Smooth muscle cell (in vitro differentiated cells): ENCODE measurements around the gene ZNF532. TPM values are rescaled to one million over a fixed set of nuclear protein-coding genes. Genes with fewer than 3 reads are reported as not detected.

Source experiments
- DNase-seq: peaks from one replicate; lab custom pipeline; 2025; ENCODE audit not compliant: unreplicated experiment; lab: John Stamatoyannopoulos, UW
- H2AFZ ChIP-seq: fragments of 200-600 bp; sonication (generic); 2 replicates; pipeline ENCODE4 v1.6.0; 2016; ENCODE audit warnings: antibody characterized with exemption, low read depth, mild to moderate bottlenecking
- H3F3A ChIP-seq: fragments of 200-600 bp; sonication (generic); 2 replicates; pipeline ENCODE4 v1.6.0; 2017; ENCODE audit warnings: antibody characterized with exemption, low read depth
- H3K27ac ChIP-seq: fragments of 200-600 bp; sonication (generic); 2 replicates; pipeline ENCODE4 v1.5.1; 2016; ENCODE audit warnings: low read depth, mild to moderate bottlenecking
- H3K27me3 ChIP-seq: fragments of 200-600 bp; sonication (generic); 2 replicates; pipeline ENCODE4 v1.6.1; 2016; ENCODE audit warnings: low read depth, mild to moderate bottlenecking
- H3K36me3 ChIP-seq: fragments of 200-600 bp; sonication (generic); 2 replicates; pipeline ENCODE4 v1.5.1; 2016; ENCODE audit warnings: low read depth
- H3K4me1 ChIP-seq: fragments of 200-600 bp; sonication (generic); 2 replicates; pipeline ENCODE4 v1.5.1; 2016; ENCODE audit warnings: low read depth
- H3K4me2 ChIP-seq: fragments of 200-600 bp; sonication (generic); 2 replicates; pipeline ENCODE4 v1.6.0; 2016; ENCODE audit warnings: mild to moderate bottlenecking
- H3K4me3 ChIP-seq: fragments of 200-600 bp; sonication (generic); 2 replicates; pipeline ENCODE4 v1.5.1; 2016; ENCODE audit warnings: mild to moderate bottlenecking
- H3K79me2 ChIP-seq: fragments of 200-600 bp; sonication (generic); 2 replicates; pipeline ENCODE4 v1.6.0; 2016; ENCODE audit warnings: low read depth, mild to moderate bottlenecking
- H3K9ac ChIP-seq: fragments of 200-600 bp; sonication (generic); 2 replicates; pipeline ENCODE4 v1.6.0; 2016; ENCODE audit warnings: low read depth
- H3K9me3 ChIP-seq: fragments of 200-600 bp; sonication (generic); replicated peaks from 2 replicates; pipeline ENCODE4 v1.5.1; 2016; ENCODE audit warnings: low read depth
- H4K20me1 ChIP-seq: fragments of 200-600 bp; sonication (generic); 2 replicates; pipeline ENCODE4 v1.6.0; 2016; ENCODE audit warnings: low read depth
- CTCF ChIP-seq: fragments of 200-600 bp; sonication (generic); IDR thresholded peaks from 2 replicates; pipeline ENCODE4 v1.5.1; 2017; ENCODE audit warnings: borderline replicate concordance, mild to moderate bottlenecking, antibody characterized with exemption; ENCODE audit not compliant: insufficient read depth, poor library complexity, severe bottlenecking
- WGBS: methylation state at CpG from one replicate; pipeline ENCODE4 v1.1.7; 2016; ENCODE audit warnings: low lambda C conversion rate; 5-methylcytosine and 5-hydroxymethylcytosine counted together
- polyA plus RNA-seq: library from polyadenylated mRNA; unstranded; fragments of >200 nt; fragmentation: Nextera tagmentation; extraction: Ambion mirVana; gene quantifications from 2 replicates; pipeline ENCODE4 v1.2.1, GENCODE V29; 2016
- total RNA-seq: library from RNA; depleted of rRNA; stranded (reverse); fragments of >200 nt; gene quantifications from 2 replicates; pipeline ENCODE4 v1.2.3, GENCODE V29; 2014

ZNF532 gene
- total and polyA plus RNA-seq, 2 experiments from 2014 or later, result 31.6 to 126 TPM

GRCh38 chr18:58870130-58870529, 5.5 kb downstream of the ZNF532 start:
- no peak overlapping the region for H3K27ac ChIP-seq

GRCh38 chr18:58870621-58871020, 5.9 kb downstream of the ZNF532 start:
- no peak for DNase-seq
- no peaks in the 10 kb centered on the region for H3K9me3 ChIP-seq
- peaks cover 96% of the 10 kb centered on the region for H3K79me2 ChIP-seq
- peaks cover 44% of the 10 kb centered on the region for H4K20me1 ChIP-seq
- no peak overlapping the region for H2AFZ ChIP-seq
- H3K9ac ChIP-seq, result no peak overlapping the region
- H3F3A ChIP-seq, result peaks cover 17% of the 10 kb centered on the region
- H3K4me2 ChIP-seq, result no peak overlapping the region
- H3K4me1 ChIP-seq, result peaks cover 32% of the 10 kb centered on the region
- no peak for TF ChIP-seq CTCF
- no peak overlapping the region for H3K4me3 ChIP-seq
- WGBS, result 80% methylated on average over 2 of the region's 2 CpGs
- no peak overlapping the region for H3K27ac ChIP-seq
- peaks cover 15% of the 10 kb centered on the region for H3K36me3 ChIP-seq
- H3K27me3 ChIP-seq, result no peaks in the 10 kb centered on the region

More at GRCh38 chr18:58870130-58870529, 5.5 kb downstream of the ZNF532 start:
- no peak for TF ChIP-seq CTCF
- H3K27me3 ChIP-seq, result no peaks in the 10 kb centered on the region
- no peaks in the 10 kb centered on the region for H3K9me3 ChIP-seq
- peaks cover 39% of the 10 kb centered on the region for H4K20me1 ChIP-seq
- H3K36me3 ChIP-seq, result peaks cover 14% of the 10 kb centered on the region
- no peak for DNase-seq
- no peak overlapping the region for H3K4me3 ChIP-seq
- WGBS, result 56% methylated on average over 5 of the region's 5 CpGs
- peaks cover 37% of the 10 kb centered on the region for H3K4me1 ChIP-seq
- no peak overlapping the region for H3K9ac ChIP-seq
- no peak overlapping the region for H2AFZ ChIP-seq
- peak overlapping the region; percentile 19 for H3K4me2 ChIP-seq
- peaks cover 96% of the 10 kb centered on the region for H3K79me2 ChIP-seq
- peaks cover 17% of the 10 kb centered on the region for H3F3A ChIP-seq

- Histone ChIP-seq H3K4me3 (no peak overlapping the region), H3K27me3 (no peaks in the 10 kb centered on the region), H3F3A (peaks cover 8% of the 10 kb centered on the region), H3K4me1 (peaks cover 20% of the 10 kb centered on the region), H3K27ac (peak overlapping the region; percentile 38), H3K79me2 (peaks cover 95% of the 10 kb centered on the region), H2AFZ (no peak overlapping the region), H3K36me3 (peaks cover 15% of the 10 kb centered on the region), H3K9me3 (no peaks in the 10 kb centered on the region), H4K20me1 (peaks cover 53% of the 10 kb centered on the region), H3K9ac (no peak overlapping the region), H3K4me2 (peak overlapping the region; percentile 14)
- no peak for DNase-seq
- 66% methylated on average over 10 of the region's 10 CpGs for WGBS
- no peak for TF ChIP-seq CTCF
These were observed 7.1 kb downstream of the ZNF532 start for GRCh38 chr18:58871514-58872420.
